CMK (cell line): ENCODE measurements around the gene MGLL.

ENCODE experiments used
- DNase-seq: peaks from one replicate; pipeline ENCODE4 v3.0.0-alpha.2; 2010; ENCODE audit warnings: low read depth

The MGLL gene

DNA sequence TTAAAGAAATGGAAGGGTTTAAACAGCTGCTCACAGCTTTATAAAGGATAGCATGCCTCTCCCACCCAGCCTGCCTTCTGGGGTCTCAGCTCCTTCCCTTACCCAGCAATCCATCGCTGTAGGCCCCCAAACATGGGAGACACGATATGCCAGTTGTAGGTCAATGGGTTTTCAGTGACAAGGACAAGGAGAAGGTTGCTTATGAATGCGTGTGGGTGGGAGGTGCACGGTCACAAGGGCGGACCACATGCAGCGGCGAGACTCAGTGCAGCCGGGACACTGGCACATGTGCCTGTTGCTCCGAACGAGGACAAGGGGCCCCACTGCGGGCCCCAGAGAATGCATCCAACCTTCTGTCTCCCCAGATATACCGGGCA is 67.0 kb downstream of the MGLL start:
- no peak for DNase-seq

- no peak for DNase-seq
These were observed 67.7 kb downstream of the MGLL start for GRCh38 chr3:127754411-127755304.

- DNase-seq = no peak
These were observed 68.4 kb downstream of the MGLL start for GRCh38 chr3:127753898-127754410.

GRCh38 chr3:127753338-127753737 is 69.0 kb downstream of the MGLL start:
- no peak for DNase-seq

DNA sequence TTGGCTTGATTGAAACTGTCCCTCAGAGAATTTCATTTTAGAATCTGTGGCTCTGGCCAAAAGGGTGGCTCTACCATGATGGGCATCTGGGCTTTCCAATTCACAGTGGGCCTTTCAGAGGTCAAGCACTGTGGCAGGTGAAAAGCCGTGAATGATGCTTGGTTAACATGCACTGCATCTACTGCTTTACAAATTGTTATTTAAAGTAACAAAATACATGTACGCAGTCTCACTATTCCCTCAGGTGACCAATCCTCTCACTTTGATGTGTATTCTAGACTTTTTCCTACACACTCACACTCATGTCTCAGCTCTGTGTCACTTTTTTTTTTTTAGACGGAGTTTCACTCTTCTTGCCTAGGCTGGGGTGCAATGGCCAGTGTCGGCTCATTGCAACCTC is 70.5 kb downstream of the MGLL start:
- DNase-seq = no peak

DNA sequence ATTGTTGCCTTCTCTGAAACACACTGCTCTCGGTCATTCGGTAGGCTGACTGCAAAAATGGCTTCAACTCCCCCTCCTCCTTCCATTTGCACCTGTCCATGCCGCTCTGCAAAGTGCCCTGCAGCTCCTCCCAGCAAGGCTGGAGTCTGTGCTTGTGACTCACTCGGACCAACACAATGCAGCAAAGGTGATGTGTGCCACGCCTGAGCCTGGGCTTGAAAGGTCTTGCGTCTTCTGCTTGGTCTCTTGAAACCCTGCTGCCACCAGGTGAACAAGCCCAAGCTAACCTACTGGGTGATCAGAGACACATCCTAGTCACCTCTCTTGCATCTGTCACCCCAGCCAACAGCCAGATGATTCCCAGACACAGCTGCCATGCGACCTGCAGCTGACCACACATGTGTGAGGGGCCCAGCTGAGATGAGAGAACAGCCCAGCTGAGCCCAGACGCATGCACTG is 71.1 kb downstream of the MGLL start:
- DNase-seq = no peak

DNA sequence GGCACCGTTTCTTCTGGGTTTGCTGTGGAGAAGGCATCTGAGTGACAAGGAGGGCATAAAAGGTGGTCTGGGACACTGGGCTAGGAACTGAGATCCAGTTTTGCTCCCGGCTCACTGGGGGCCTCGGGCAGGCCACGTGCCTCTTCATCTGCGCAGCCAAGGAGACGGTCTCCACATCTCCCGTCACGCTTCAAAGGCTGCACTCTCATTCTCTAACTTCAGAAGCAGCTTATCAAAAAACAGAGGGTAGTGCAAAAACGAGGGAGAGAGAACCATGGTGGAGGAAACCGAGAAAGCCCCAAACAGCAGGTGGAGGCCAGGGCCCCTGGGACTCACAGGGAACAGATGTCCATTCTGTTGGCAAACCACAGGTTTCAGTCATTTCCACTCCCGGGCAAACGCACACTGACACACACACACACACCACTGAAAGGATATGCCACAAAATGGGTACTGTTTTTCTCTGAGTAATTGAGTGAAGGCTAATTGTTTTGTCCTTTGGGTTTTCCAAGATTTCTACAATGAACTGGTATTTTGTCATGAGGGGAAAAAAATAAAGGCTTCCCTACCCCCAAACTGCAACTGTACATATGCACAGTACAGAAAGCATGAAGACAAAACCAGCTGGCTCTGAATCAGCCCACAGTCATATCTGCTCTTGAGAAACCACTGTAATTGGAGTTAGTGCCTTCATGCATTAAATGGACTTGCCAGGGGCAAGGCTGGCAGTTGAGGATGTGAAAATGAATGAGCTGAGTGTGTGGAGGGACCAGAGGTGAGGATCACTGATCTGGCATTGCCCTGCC is 71.9 kb downstream of the MGLL start:
- no peak for DNase-seq

GRCh38 chr3:127749787-127750225 is 72.5 kb downstream of the MGLL start:
- no peak for DNase-seq

GRCh38 chr3:127749361-127749760 is 73.0 kb downstream of the MGLL start:
- DNase-seq = no peak

DNA sequence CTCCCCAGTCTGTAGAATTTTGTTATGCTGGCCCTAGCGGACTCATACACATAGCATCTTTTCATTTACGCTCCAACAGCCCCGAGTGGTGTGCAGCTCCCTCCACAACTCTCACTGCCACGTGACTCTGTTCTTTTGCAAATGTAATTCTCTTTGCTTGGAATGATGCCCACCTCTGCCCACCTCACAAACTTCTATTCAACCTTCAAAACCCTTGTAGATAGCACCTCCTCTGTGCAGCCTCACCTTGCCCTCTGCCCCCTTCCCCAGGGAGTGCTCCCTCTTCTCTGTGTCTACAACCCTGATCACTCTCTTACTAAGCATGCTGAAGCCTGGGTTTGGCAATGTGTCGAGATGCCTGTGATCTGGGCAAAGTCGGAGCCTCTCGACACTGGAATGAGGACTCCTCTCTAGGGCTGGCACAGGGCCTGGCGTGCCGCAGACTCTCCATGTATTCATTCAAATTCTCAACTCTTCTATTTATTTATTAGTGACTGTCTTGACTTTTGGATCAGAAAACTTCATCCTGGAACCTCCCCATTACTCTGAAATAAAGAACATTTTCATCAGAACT is 73.5 kb downstream of the MGLL start:
- no peak for DNase-seq

DNA sequence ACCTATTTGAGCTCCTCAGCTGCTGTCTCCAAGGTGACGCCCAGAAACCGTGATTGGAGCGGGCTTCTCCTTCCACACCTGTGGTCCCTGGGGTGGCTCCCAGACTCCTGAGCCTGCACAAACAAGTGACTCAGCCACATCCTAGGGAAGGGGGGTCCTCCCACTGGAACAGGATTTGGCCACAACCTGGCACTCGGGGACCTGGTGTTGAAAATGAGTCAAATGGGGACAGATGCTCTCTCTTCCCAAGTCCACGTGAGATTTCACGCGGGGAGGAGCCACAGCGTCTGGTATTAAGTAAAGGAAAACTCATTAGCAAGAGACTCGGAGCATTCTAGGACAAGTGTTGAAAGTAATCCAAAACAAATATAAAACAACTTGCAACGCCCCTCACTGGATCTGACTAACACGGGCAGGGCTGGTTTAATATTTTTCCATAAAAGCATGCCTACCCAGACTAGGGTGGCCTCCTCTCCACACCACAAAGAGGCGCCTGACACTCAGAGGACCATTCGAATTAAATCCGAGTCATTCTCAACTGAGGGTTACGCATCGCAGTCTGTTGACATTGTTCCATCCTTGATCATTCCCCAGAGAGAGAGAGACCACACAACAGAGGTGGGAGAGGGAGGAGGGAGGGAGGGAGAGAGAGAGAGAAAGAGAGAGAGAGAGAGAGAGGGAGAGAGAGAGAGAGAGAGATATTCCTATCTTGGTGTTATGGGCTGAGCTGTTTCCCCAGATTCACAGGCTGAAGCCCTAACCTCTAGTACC is 74.4 kb downstream of the MGLL start:
- no peak for DNase-seq

GRCh38 chr3:127747066-127747465 is 75.2 kb downstream of the MGLL start:
- DNase-seq = no peak

- DNase-seq = no peak
These were observed 75.8 kb downstream of the MGLL start for GRCh38 chr3:127746400-127747057.

DNA sequence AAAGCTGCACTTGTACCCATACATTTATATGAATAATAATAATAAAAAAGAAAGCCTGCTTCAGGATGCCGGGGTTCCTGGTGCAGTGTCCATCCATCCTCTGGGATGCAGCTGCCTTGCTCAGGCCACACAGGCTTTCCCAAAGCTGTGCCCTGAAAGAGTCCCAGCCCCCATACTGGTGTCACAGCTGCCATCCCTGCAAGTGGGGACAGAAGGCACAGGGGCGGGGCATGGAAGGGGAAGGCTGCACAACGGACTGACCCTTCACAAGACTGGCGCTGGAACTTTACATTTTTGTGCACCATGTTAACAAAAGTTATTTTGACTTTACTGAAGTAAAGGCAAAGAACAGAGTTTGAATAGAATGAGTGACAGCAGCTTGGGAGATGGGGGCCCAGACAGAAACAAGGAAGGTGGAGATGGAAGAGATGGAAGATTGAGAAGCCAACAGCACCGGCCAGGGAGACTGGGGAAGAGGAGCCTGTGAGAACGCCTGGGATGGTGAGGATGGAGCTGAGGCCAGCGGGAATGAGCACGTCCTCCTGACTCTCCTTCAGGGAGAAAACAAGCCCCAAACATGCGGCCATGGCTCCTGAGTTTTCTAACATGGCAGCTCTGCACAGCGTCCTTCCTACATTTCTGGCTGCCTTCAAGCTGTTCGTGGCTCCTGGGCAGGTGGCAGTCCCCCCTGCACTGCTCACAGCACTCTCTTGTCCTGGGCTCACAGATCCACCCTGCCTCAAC is 76.5 kb downstream of the MGLL start:
- no peak for DNase-seq

- DNase-seq = no peak
These were observed 77.4 kb downstream of the MGLL start for GRCh38 chr3:127744875-127745274.

GRCh38 chr3:127744253-127744815 is 78.0 kb downstream of the MGLL start:
- no peak for DNase-seq

DNA sequence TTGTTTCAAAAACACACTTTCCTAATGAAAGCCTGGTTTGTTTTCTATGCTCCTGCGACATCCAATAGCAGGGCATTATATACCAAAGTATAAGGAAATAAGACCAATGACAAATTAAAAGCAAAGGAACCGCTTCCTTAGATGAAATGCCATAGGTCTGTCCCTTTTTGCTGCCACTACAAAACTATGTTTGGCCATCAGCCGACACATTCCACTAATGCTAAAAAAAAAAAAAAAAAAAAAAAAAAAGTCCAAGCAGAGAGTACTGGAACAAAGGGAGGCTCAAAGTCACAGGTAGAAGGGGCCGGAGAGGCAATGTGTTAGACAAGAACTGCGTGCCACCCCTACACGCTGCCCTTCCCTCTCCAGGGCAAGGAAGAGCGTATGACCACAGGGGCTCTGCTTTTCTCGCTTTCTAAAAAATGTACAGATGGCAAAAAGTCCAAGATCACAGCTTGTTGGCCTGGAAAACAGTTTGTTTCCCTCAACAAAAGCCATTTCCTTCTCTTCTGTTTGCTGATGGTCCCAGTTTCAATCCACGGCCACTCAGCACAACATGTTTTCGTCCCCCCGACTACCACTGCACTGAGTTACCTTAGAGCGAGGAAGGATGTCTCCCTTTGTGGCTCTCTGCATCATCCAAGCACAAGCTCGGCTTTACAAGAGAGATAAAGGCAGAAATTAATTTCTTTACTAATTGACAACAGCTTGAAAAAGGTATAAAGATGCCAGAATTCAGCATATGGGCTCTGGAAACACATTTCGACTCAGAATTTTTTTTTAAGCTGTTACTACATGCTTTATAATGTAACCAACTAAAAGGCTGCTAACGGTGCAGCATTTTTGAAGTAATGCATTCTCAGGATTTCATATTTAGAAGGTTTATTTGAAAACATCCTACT is 78.7 kb downstream of the MGLL start:
- DNase-seq = no peak

- no peak for DNase-seq
These were observed 79.7 kb downstream of the MGLL start for GRCh38 chr3:127742580-127742979.

DNA sequence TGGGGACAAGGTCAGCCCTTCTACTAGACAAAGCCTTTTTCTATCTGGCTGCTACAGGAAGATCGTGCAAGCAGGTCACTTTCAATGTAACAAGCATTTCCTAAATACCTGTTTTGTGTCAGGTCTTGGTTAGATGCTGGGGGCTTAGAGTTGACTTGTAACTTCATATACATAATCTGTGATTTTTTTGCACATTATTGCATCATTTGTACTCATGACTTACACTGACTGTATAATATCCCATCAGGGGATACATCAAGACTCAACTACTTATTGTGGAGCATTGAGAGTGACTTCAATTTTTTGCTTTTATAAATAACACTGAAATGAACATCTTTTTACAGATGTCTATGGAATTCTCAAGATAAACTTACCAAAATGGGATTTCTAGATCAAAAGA is 80.6 kb downstream of the MGLL start:
- DNase-seq = no peak
